Sigmoid colon (tissue), 7 donors: ENCODE measurements around the gene PRSS57. TPM values are rescaled to one million over a fixed set of nuclear protein-coding genes. Genes with fewer than 3 reads are reported as not detected.

ENCODE experiments used
- DNase-seq: peaks from one replicate; pipeline ENCODE4 v3.0.0-alpha.2; 2019
- H3K27ac ChIP-seq, 4 donors: fragments of 200-600 bp; sonication (generic); one replicate each; pipeline ENCODE4 v1.5.1; 2016 to 2019; ENCODE audit warnings: mild to moderate bottlenecking in 1 of 4
- H3K27me3 ChIP-seq, 3 donors: fragments of 200-600 bp; sonication (generic); one replicate each; pipeline ENCODE4 v1.5.1; 2019; ENCODE audit warnings: mild to moderate bottlenecking in 1 of 3
- H3K36me3 ChIP-seq, 4 donors: fragments of 200-600 bp; sonication (generic); one replicate each; pipeline ENCODE4 v1.5.1; 2016 to 2019
- H3K4me1 ChIP-seq, 4 donors: fragments of 200-600 bp; sonication (generic); one replicate each; pipeline ENCODE4 v1.5.1; 2017 to 2019
- H3K4me3 ChIP-seq, 4 donors: fragments of 200-600 bp; sonication (generic); one replicate each; pipeline ENCODE4 v1.5.1; 2017 to 2019; ENCODE audit warnings: mild to moderate bottlenecking in 2 of 4, moderate library complexity in 1 of 4
- H3K9me3 ChIP-seq, 4 donors: fragments of 200-600 bp in 3 of 4; sonication (generic) in 3 of 4; one replicate each; pipeline versions ENCODE4 v1.5.1 to v1.6.1; 2013 to 2019
- EP300 ChIP-seq, 4 donors: sonication (generic); formaldehyde crosslinking; IDR thresholded peaks; one replicate each; pipeline ENCODE4 v1.6.1; 2017; ENCODE audit warnings: antibody characterized with exemption in 4 of 4
- POLR2A ChIP-seq, 2 donors: fragments of 450-650 bp; IDR thresholded peaks; one replicate each; pipeline ENCODE4 v1.6.1; 2016; ENCODE audit warnings: antibody characterized with exemption in 2 of 2, mild to moderate bottlenecking in 2 of 2, moderate library complexity in 2 of 2
- POLR2AphosphoS5 ChIP-seq, 4 donors: sonication (generic); formaldehyde crosslinking; IDR thresholded peaks; one replicate each; pipeline ENCODE4 v1.6.1; 2017; ENCODE audit warnings: antibody characterized with exemption in 4 of 4
- WGBS, 2 donors: extraction: QIAGEN DNeasy Blood & Tissue Kit; methylation state at CpG; one replicate each; pipeline ENCODE4 v1.1.7; 2013; 5-methylcytosine and 5-hydroxymethylcytosine counted together
- intact Hi-C: fragments of 100-400 bp; cut with DNase I; formaldehyde crosslinking; loops from one replicate; pipeline ENCODE4 v1.15.1; 2023
- polyA plus RNA-seq, 3 donors: library from polyadenylated mRNA; stranded (reverse); fragments of 200-250 nt; gene quantifications; one replicate each; pipeline ENCODE4 v1.2.3, GENCODE V29; 2013
- total RNA-seq, 4 donors: library from RNA; depleted of rRNA; stranded (reverse); fragments of >200 nt; gene quantifications; one replicate each; pipeline ENCODE4 v1.1.0, GENCODE V29; 2016
- TF ChIP-seq, protein P1 (sequence below), 4 experiments: fragments of 450-650 bp in 3 of 4; fragments of 200-600 bp in 1 of 4; IDR thresholded peaks; one replicate each; pipeline ENCODE4 v1.5.1; 2016 to 2019; ENCODE audit warnings: antibody characterized with exemption in 4 of 4, mild to moderate bottlenecking in 3 of 4, moderate library complexity in 2 of 4
- donor health status: healthy with polysubstance abuse.
- donor health status: Bipolar disorder and iron deficiency.
- donor health status: healthy.

PRSS57 gene
- total and polyA plus RNA-seq, 7 donors: 0.15 TPM; not detected in 6

DNA sequence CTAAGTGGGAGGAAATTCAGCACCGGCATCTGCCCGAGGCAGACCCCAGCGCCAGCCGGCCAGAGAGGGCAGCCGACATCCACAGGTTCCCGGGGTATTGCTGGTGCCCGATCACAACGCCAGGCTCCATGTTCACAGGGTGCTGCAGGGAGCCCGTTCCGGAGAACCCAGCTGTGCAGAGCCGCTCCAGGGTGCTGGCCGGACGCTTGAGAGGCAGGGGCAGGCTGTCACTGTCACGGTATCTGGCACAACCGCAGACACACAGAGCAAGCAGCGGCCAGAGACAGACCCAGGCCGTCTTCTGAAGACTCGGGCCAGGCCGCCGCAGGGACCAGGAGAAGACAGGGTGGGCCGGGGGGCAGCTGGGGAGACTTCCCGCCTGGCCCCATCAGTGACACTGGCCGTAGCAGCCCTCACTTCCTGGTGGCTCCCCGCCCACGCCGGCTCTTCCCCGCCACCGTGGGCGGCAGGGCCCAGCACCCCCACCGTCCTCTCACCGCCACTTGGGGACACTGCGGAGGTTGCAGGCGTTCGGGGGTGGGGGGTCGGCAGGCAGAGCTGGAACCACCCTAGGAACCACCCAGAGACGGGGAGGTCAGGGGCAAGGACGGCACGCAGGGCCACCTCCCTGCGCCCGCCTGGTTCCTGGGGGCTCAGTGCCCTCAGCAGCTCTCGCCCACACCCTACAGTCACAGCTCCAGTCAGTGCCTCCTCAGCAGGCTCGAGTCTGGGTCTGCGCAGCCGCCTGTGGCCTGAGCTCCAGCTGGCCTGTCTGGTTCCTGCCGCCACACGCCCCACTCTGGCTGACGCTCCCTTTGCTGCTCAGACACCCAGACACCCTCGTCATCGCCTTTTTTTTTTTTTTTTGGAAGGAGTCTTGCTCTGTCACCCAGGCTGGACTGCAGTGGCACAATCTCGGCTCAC lies 36.1 kb downstream of the PRSS57 start:
- no peak for TF ChIP-seq POLR2A (IDR thresholded peaks at IDR 0.05)
- TF ChIP-seq, protein P1, sequence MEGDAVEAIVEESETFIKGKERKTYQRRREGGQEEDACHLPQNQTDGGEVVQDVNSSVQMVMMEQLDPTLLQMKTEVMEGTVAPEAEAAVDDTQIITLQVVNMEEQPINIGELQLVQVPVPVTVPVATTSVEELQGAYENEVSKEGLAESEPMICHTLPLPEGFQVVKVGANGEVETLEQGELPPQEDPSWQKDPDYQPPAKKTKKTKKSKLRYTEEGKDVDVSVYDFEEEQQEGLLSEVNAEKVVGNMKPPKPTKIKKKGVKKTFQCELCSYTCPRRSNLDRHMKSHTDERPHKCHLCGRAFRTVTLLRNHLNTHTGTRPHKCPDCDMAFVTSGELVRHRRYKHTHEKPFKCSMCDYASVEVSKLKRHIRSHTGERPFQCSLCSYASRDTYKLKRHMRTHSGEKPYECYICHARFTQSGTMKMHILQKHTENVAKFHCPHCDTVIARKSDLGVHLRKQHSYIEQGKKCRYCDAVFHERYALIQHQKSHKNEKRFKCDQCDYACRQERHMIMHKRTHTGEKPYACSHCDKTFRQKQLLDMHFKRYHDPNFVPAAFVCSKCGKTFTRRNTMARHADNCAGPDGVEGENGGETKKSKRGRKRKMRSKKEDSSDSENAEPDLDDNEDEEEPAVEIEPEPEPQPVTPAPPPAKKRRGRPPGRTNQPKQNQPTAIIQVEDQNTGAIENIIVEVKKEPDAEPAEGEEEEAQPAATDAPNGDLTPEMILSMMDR (IDR thresholded peaks at IDR 0.05): no peak
- TF ChIP-seq EP300 (IDR thresholded peaks at IDR 0.05): no peak
- TF ChIP-seq POLR2AphosphoS5 (IDR thresholded peaks at IDR 0.05): no peak
- peak; percentile 75 for DNase-seq
- Histone ChIP-seq H3K9me3 (no peaks in the 10 kb centered on the region), H3K4me3 (no peak overlapping the region), H3K27ac (peak overlapping the region in 1 of 4 donors; percentile 17), H3K4me1 (peaks cover 0 to 70% (median 62%) of the 10 kb centered on the region in 4 donors), H3K27me3 (no peaks in the 10 kb centered on the region), H3K36me3 (peaks cover 0 to 2% (median 0%) of the 10 kb centered on the region in 4 donors)
- intact Hi-C loops: no loop called here
- 76 to 81% methylated on average over 50 of the region's 50 CpGs for WGBS, 2 donors

DNA sequence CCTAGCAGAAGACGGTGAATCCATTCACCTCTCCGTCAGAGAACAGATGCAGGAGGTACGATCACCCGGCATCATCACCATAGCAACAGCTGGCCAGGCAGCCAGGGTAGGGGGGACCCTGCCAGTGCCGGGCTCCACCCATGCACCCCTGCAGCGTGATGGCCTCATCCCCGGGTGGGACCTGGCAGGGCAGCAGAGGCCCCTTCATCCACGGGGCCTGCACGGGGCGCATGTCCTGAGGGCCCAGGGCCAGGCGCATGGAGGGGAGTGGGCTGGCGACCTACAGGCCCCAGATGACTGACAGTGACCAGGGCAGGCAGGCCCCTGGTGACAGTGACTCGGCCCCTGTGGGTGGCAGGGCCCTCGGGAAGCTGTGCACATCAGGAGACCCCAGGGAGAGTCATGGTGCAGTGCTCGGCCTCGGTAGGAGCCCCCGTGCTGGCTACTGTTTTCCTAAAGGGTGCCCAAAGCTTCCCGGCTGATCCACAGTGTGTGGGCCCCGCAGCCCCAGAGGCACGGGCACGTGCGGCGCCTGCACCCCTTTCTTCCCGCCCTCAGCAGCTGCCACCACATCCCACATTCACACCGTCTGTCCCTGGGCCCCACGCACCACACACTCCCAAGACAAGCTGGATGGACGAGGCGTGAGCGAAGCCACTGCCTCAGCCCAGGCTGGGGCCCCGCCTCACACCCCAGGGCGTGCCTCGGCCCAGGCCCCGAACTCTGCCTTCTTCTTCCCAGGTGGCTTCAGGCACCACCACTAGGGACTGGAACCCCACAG lies 37.0 kb downstream of the PRSS57 start:
- 69 to 82% methylated on average over 33 of the region's 33 CpGs for WGBS, 2 donors

DNA sequence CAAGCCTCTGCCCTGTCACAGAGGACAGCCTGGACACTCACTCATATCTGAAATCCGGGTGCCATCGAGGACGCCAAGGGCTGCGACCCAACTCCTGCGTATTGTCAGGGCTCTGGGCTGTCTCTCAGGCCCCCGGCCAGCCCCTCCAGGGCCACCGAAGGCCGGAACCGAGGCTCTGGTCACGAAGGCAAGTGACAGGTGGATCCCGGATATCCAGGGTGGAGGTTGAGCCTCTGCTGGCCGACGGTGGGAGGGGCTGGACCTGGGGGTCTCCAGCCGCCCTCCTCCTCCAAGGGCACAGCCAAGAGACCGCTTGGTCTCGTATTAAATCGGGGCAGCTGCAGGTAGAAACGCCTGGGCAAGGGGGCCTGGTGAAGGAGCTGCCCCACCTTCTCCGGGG lies 37.6 kb downstream of the PRSS57 start:
- WGBS, 2 donors: 82 to 91% methylated on average over 19 of the region's 19 CpGs

More for the DNA sequence above, 37.0 kb downstream of the PRSS57 start:
- Histone ChIP-seq H3K4me1 (peaks cover 0 to 61% (median 53%) of the 10 kb centered on the region in 4 donors), H3K36me3 (peaks cover 0 to 9% (median 4%) of the 10 kb centered on the region in 4 donors), H3K9me3 (no peaks in the 10 kb centered on the region), H3K27ac (no peak overlapping the region), H3K27me3 (no peaks in the 10 kb centered on the region), H3K4me3 (no peak overlapping the region)
- no peak for DNase-seq
- intact Hi-C loops: no loop called here
- TF ChIP-seq POLR2A (IDR thresholded peaks at IDR 0.05) (no peak), POLR2AphosphoS5 (IDR thresholded peaks at IDR 0.05) (no peak), EP300 (IDR thresholded peaks at IDR 0.05) (no peak)
- TF ChIP-seq, protein P1 (IDR thresholded peaks at IDR 0.05): no peak

DNA sequence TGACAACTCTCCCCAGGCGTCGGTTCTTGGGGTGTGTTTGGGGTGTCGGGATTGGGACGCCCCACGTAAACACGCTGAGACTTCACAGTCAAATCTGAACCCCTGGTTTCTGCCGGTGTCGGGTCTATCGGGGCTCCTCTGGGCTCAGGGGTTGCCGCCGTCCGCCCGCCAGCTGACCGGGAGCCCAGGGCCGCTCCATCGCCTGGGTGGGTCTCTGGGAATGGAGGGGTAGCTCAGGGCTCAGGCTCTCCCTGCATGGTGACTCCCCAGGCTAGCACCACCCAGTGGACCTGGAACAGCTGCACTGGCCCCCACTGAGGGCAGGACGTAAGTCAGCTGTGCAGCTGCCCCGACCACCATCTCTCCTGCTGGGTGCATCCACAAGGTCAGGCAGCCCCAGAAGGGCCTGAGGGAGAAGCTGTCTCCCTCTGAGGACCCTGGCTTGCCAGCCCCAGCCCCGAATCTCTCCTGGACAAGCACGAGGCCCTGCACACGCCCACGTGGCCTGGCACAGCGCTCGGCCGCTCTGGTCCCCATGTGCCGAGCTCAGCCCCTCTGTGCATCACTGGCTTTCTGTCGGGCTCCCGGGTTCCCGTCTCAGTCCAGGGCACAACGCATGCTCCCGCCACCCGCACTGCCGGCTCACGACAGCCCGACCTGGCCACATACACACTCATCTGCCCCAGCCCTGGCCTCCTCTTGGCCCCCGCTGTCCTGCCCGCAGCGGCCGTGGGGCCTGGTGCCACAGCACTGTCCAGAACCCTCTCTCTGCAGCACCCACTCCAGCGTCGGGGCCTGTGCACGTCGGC lies 38.3 kb downstream of the PRSS57 start:
- peaks cover 0 to 54% (median 51%) of the 10 kb centered on the region in 4 donors for H3K4me1 ChIP-seq
- DNase-seq: no peak

More for the DNA sequence above, 37.6 kb downstream of the PRSS57 start:
- TF ChIP-seq EP300 (IDR thresholded peaks at IDR 0.05) (no peak), POLR2AphosphoS5 (IDR thresholded peaks at IDR 0.05) (no peak), POLR2A (IDR thresholded peaks at IDR 0.05) (no peak)
- TF ChIP-seq, protein P1 (IDR thresholded peaks at IDR 0.05): no peak
- Histone ChIP-seq H3K27ac (no peak overlapping the region), H3K36me3 (peaks cover 0 to 16% (median 5%) of the 10 kb centered on the region in 4 donors), H3K4me1 (peaks cover 0 to 61% (median 53%) of the 10 kb centered on the region in 4 donors), H3K27me3 (no peaks in the 10 kb centered on the region), H3K4me3 (no peak overlapping the region), H3K9me3 (no peaks in the 10 kb centered on the region)
- DNase-seq: no peak
- intact Hi-C loops: no loop called here

More for the DNA sequence above, 38.3 kb downstream of the PRSS57 start:
- Histone ChIP-seq H3K27me3 (no peaks in the 10 kb centered on the region), H3K36me3 (peaks cover 0 to 22% (median 5%) of the 10 kb centered on the region in 4 donors), H3K27ac (no peak overlapping the region), H3K9me3 (no peaks in the 10 kb centered on the region), H3K4me3 (no peak overlapping the region)
- WGBS, 2 donors: 83 to 90% methylated on average over 43 of the region's 43 CpGs
- intact Hi-C loops: no loop called here
- TF ChIP-seq POLR2A (IDR thresholded peaks at IDR 0.05) (no peak), POLR2AphosphoS5 (IDR thresholded peaks at IDR 0.05) (no peak), EP300 (IDR thresholded peaks at IDR 0.05) (no peak)
- TF ChIP-seq, protein P1 (IDR thresholded peaks at IDR 0.05): no peak
